ENCODE results near the gene RNF212. TPM values are rescaled to one million over a fixed set of nuclear protein-coding genes. Genes with fewer than 3 reads are reported as not detected.

RNF212 gene
- total and polyA plus RNA-seq, 2 of the 13 experiments (the other 11 are each of a cell fraction or from before 2014, with no cell fraction given) = not detected

DNA sequence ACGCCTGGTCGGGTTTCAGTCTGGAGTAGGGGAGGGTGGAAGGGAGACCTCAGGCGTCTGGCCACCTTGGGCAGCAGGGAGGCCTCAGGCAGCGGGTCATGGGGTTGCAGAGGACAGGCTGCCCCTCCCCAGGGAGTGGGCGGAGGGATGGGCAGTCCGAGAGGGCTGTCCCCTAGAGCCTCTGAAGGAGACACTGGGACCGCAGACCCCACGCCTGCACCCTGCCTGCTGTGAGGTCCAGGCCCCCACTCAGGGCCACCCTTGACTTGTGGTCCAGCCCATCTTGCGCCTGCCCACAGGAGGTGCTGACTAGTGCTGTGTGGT, 85.5 kb downstream of the RNF212 start (continued):
- TF ChIP-seq MBD4 (IDR thresholded peaks at IDR 0.05; ENCODE audit: borderline replicate concordance, low read length) = no peak
- TF ChIP-seq FOXP1 (IDR thresholded peaks at IDR 0.05) = no peak
- TF ChIP-seq FOXP1 (CRISPR knock-in tag; IDR thresholded peaks at IDR 0.05) = no peak
- TF ChIP-seq TSC22D2 (CRISPR knock-in tag; IDR thresholded peaks at IDR 0.05; ENCODE audit: borderline replicate concordance) = no peak
- TF ChIP-seq ZC3H4 (CRISPR knock-in tag; IDR thresholded peaks at IDR 0.05; ENCODE audit: borderline replicate concordance) = no peak
- TF ChIP-seq ZNF83 (CRISPR knock-in tag; IDR thresholded peaks at IDR 0.05; ENCODE audit: borderline replicate concordance) = no peak
- TF ChIP-seq, protein P1, sequence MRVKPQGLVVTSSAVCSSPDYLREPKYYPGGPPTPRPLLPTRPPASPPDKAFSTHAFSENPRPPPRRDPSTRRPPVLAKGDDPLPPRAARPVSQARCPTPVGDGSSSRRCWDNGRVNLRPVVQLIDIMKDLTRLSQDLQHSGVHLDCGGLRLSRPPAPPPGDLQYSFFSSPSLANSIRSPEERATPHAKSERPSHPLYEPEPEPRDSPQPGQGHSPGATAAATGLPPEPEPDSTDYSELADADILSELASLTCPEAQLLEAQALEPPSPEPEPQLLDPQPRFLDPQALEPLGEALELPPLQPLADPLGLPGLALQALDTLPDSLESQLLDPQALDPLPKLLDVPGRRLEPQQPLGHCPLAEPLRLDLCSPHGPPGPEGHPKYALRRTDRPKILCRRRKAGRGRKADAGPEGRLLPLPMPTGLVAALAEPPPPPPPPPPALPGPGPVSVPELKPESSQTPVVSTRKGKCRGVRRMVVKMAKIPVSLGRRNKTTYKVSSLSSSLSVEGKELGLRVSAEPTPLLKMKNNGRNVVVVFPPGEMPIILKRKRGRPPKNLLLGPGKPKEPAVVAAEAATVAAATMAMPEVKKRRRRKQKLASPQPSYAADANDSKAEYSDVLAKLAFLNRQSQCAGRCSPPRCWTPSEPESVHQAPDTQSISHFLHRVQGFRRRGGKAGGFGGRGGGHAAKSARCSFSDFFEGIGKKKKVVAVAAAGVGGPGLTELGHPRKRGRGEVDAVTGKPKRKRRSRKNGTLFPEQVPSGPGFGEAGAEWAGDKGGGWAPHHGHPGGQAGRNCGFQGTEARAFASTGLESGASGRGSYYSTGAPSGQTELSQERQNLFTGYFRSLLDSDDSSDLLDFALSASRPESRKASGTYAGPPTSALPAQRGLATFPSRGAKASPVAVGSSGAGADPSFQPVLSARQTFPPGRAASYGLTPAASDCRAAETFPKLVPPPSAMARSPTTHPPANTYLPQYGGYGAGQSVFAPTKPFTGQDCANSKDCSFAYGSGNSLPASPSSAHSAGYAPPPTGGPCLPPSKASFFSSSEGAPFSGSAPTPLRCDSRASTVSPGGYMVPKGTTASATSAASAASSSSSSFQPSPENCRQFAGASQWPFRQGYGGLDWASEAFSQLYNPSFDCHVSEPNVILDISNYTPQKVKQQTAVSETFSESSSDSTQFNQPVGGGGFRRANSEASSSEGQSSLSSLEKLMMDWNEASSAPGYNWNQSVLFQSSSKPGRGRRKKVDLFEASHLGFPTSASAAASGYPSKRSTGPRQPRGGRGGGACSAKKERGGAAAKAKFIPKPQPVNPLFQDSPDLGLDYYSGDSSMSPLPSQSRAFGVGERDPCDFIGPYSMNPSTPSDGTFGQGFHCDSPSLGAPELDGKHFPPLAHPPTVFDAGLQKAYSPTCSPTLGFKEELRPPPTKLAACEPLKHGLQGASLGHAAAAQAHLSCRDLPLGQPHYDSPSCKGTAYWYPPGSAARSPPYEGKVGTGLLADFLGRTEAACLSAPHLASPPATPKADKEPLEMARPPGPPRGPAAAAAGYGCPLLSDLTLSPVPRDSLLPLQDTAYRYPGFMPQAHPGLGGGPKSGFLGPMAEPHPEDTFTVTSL (CRISPR knock-in tag; IDR thresholded peaks at IDR 0.05; ENCODE audit: borderline replicate concordance) = no peak
- TF ChIP-seq ZNF562 (CRISPR knock-in tag; IDR thresholded peaks at IDR 0.05; ENCODE audit: borderline replicate concordance) = no peak
- TF ChIP-seq YEATS4 (CRISPR knock-in tag; IDR thresholded peaks at IDR 0.05; ENCODE audit: borderline replicate concordance) = no peak
- no peak for TF ChIP-seq KDM6A (CRISPR knock-in tag; IDR thresholded peaks at IDR 0.05; ENCODE audit: low read depth)
- TF ChIP-seq RBM22 (optimal IDR thresholded peaks at IDR 0.05; ENCODE audit: low read length) = peak; percentile 79
- no peak for TF ChIP-seq HNRNPH1 (optimal IDR thresholded peaks at IDR 0.05; ENCODE audit: low read depth, low read length)
- TF ChIP-seq MAZ (IDR thresholded peaks at IDR 0.05; ENCODE audit: borderline replicate concordance, low read depth, low read length) = no peak
- no peak for TF ChIP-seq MAZ (CRISPR knock-in tag; IDR thresholded peaks at IDR 0.05; ENCODE audit: low read depth)
- TF ChIP-seq, protein P2, sequence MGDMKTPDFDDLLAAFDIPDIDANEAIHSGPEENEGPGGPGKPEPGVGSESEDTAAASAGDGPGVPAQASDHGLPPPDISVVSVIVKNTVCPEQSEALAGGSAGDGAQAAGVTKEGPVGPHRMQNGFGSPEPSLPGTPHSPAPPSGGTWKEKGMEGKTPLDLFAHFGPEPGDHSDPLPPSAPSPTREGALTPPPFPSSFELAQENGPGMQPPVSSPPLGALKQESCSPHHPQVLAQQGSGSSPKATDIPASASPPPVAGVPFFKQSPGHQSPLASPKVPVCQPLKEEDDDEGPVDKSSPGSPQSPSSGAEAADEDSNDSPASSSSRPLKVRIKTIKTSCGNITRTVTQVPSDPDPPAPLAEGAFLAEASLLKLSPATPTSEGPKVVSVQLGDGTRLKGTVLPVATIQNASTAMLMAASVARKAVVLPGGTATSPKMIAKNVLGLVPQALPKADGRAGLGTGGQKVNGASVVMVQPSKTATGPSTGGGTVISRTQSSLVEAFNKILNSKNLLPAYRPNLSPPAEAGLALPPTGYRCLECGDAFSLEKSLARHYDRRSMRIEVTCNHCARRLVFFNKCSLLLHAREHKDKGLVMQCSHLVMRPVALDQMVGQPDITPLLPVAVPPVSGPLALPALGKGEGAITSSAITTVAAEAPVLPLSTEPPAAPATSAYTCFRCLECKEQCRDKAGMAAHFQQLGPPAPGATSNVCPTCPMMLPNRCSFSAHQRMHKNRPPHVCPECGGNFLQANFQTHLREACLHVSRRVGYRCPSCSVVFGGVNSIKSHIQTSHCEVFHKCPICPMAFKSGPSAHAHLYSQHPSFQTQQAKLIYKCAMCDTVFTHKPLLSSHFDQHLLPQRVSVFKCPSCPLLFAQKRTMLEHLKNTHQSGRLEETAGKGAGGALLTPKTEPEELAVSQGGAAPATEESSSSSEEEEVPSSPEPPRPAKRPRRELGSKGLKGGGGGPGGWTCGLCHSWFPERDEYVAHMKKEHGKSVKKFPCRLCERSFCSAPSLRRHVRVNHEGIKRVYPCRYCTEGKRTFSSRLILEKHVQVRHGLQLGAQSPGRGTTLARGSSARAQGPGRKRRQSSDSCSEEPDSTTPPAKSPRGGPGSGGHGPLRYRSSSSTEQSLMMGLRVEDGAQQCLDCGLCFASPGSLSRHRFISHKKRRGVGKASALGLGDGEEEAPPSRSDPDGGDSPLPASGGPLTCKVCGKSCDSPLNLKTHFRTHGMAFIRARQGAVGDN (CRISPR knock-in tag; IDR thresholded peaks at IDR 0.05) = no peak
- TF ChIP-seq KAT2B (IDR thresholded peaks at IDR 0.05; ENCODE audit: borderline replicate concordance, low read depth, low read length) = no peak
- no peak for TF ChIP-seq NR3C1 (CRISPR knock-in tag; IDR thresholded peaks at IDR 0.05)
- TF ChIP-seq ZNF572 (CRISPR knock-in tag; IDR thresholded peaks at IDR 0.05) = no peak
- 0 out of 2 replicates have a peak, but pooled peaks have one; percentile 42 for TF ChIP-seq MEIS2 (CRISPR knock-in tag; IDR thresholded peaks at IDR 0.05)
- TF ChIP-seq ZNF564 (CRISPR knock-in tag; IDR thresholded peaks at IDR 0.05) = 0 out of 2 replicates have a peak, but pooled peaks have one; percentile 12
- TF ChIP-seq, protein P3, sequence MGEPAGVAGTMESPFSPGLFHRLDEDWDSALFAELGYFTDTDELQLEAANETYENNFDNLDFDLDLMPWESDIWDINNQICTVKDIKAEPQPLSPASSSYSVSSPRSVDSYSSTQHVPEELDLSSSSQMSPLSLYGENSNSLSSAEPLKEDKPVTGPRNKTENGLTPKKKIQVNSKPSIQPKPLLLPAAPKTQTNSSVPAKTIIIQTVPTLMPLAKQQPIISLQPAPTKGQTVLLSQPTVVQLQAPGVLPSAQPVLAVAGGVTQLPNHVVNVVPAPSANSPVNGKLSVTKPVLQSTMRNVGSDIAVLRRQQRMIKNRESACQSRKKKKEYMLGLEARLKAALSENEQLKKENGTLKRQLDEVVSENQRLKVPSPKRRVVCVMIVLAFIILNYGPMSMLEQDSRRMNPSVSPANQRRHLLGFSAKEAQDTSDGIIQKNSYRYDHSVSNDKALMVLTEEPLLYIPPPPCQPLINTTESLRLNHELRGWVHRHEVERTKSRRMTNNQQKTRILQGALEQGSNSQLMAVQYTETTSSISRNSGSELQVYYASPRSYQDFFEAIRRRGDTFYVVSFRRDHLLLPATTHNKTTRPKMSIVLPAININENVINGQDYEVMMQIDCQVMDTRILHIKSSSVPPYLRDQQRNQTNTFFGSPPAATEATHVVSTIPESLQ (CRISPR knock-in tag; conservative IDR thresholded peaks at IDR 0.05) = no peak

Measured in HepG2 (cell line).